ENCODE measurements around the gene MORN4. TPM values are rescaled to one million over a fixed set of nuclear protein-coding genes. Genes with fewer than 3 reads are reported as not detected.
A peak's percentile ranks its signal among the peaks of the same experiment; 100 is the strongest.

The MORN4 gene
- total RNA-seq, 1 donor from 2014 or later = 5.4 TPM

GRCh38 chr10:97628228-97628627, 5.1 kb downstream of the MORN4 start:
- TF ChIP-seq CTCF (IDR thresholded peaks at IDR 0.05) = no peak
- H3K27ac ChIP-seq = peak overlapping the region; percentile 6
- H3K9me3 ChIP-seq = no peaks in the 10 kb centered on the region
- no peak overlapping the region for H3K4me3 ChIP-seq
- DNase-seq = no peak
- no peaks in the 10 kb centered on the region for H3K36me3 ChIP-seq
- peak; percentile 57 to 65 for ATAC-seq
- intact Hi-C loops (cut with DNase I) = no loop called here
- no peaks in the 10 kb centered on the region for H3K27me3 ChIP-seq (ENCODE audit: low read depth)
- no peaks in the 10 kb centered on the region for H3K4me1 ChIP-seq

GRCh38 chr10:97627731-97628130, 5.6 kb downstream of the MORN4 start:
- Histone ChIP-seq H3K27me3 (ENCODE audit: low read depth) (no peaks in the 10 kb centered on the region), H3K4me1 (no peaks in the 10 kb centered on the region), H3K9me3 (no peaks in the 10 kb centered on the region), H3K4me3 (no peak overlapping the region), H3K36me3 (no peaks in the 10 kb centered on the region), H3K27ac (no peak overlapping the region)
- TF ChIP-seq CTCF (IDR thresholded peaks at IDR 0.05) = no peak
- intact Hi-C loops (cut with DNase I) = no loop called here
- ATAC-seq = no peak
- DNase-seq = no peak

- Histone ChIP-seq H3K9me3 (no peaks in the 10 kb centered on the region), H3K27me3 (ENCODE audit: low read depth) (no peaks in the 10 kb centered on the region), H3K4me1 (no peaks in the 10 kb centered on the region), H3K4me3 (no peak overlapping the region), H3K27ac (no peak overlapping the region), H3K36me3 (no peaks in the 10 kb centered on the region)
- intact Hi-C loops (cut with DNase I) = no loop called here
- no peak for TF ChIP-seq CTCF (IDR thresholded peaks at IDR 0.05)
- ATAC-seq (no peak), DNase-seq (no peak)
Measured at GRCh38 chr10:97623277-97623676, 10.0 kb downstream of the MORN4 start.

- intact Hi-C loops (cut with DNase I) = no loop called here
- H3K36me3 ChIP-seq = peaks cover 7% of the 10 kb centered on the region
- TF ChIP-seq CTCF (IDR thresholded peaks at IDR 0.05) = no peak
Measured at GRCh38 chr10:97618733-97619132, 14.6 kb downstream of the MORN4 start.

GRCh38 chr10:97618285-97618684, 15.0 kb downstream of the MORN4 start:
- TF ChIP-seq CTCF (IDR thresholded peaks at IDR 0.05) = no peak
- Histone ChIP-seq H3K36me3 (peaks cover 7% of the 10 kb centered on the region), H3K27ac (no peak overlapping the region), H3K4me3 (no peak overlapping the region), H3K27me3 (ENCODE audit: low read depth) (no peaks in the 10 kb centered on the region), H3K4me1 (no peaks in the 10 kb centered on the region), H3K9me3 (no peaks in the 10 kb centered on the region)
- intact Hi-C loops (cut with DNase I) = no loop called here
- DNase-seq (no peak), ATAC-seq (no peak)

More at GRCh38 chr10:97618733-97619132, 14.6 kb downstream of the MORN4 start:
- Histone ChIP-seq H3K4me1 (no peaks in the 10 kb centered on the region), H3K4me3 (no peak overlapping the region), H3K27ac (no peak overlapping the region), H3K27me3 (ENCODE audit: low read depth) (no peaks in the 10 kb centered on the region), H3K9me3 (no peaks in the 10 kb centered on the region)
- DNase-seq = no peak
- ATAC-seq = no peak

GRCh38 chr10:97612386-97612785, 20.9 kb downstream of the MORN4 start:
- Histone ChIP-seq H3K27me3 (ENCODE audit: low read depth) (no peaks in the 10 kb centered on the region), H3K36me3 (peaks cover 7% of the 10 kb centered on the region), H3K4me1 (no peaks in the 10 kb centered on the region), H3K4me3 (no peak overlapping the region), H3K27ac (no peak overlapping the region), H3K9me3 (no peaks in the 10 kb centered on the region)
- ATAC-seq (peak; percentile 60 to 81), DNase-seq (no peak)
- intact Hi-C loops (cut with DNase I) = no loop called here
- peak; percentile 35 for TF ChIP-seq CTCF (IDR thresholded peaks at IDR 0.05)
